HepG2 (cell line): Measurements from ENCODE around the gene MICALL2. TPM values are rescaled to one million over a fixed set of nuclear protein-coding genes. Genes with fewer than 3 reads are reported as not detected.

ENCODE experiments used
- AKNA ChIP-seq: sonication (generic); formaldehyde crosslinking; IDR thresholded peaks from 2 replicates; pipeline ENCODE4 v1.4.0; 2020; ENCODE audit warnings: missing genetic modification reagents, borderline replicate concordance
- DNMT3B ChIP-seq: conservative IDR thresholded peaks from 2 replicates; pipeline ENCODE4 v1.6.1; 2016; ENCODE audit warnings: missing biosample characterization, control low read depth
- E2F2 ChIP-seq: sonication (generic); formaldehyde crosslinking; IDR thresholded peaks from 2 replicates; pipeline ENCODE4 v1.4.0; 2020; ENCODE audit warnings: missing genetic modification reagents, borderline replicate concordance
- HMG20B ChIP-seq: conservative IDR thresholded peaks from 2 replicates; pipeline ENCODE4 v1.6.1; 2016; ENCODE audit warnings: missing genetic modification reagents, missing compliant biosample characterization
- HMGXB4 ChIP-seq, 2 experiments: sonication (generic) in 1 of 2; formaldehyde crosslinking in 1 of 2; IDR thresholded peaks; 2 replicates each; pipeline versions ENCODE4 v1.4.0 to v1.6.1; 2018 to 2020; ENCODE audit warnings: missing genetic modification reagents in 2 of 2, borderline replicate concordance in 1 of 2, low read depth in 1 of 2, mild to moderate bottlenecking in 1 of 2, missing biosample characterization in 1 of 2
- NFYB ChIP-seq: sonication (generic); formaldehyde crosslinking; IDR thresholded peaks from 2 replicates; pipeline ENCODE4 v1.4.0; 2020; ENCODE audit warnings: missing genetic modification reagents
- SATB2 ChIP-seq: sonication (generic); formaldehyde crosslinking; IDR thresholded peaks from 2 replicates; pipeline ENCODE4 v1.5.0; 2020; ENCODE audit warnings: missing genetic modification reagents
- TIGD3 ChIP-seq: sonication (generic); formaldehyde crosslinking; IDR thresholded peaks from 2 replicates; pipeline ENCODE4 v1.5.1; 2020; ENCODE audit warnings: mild to moderate bottlenecking, missing genetic modification reagents, borderline replicate concordance
- ZBTB37 ChIP-seq: sonication (generic); formaldehyde crosslinking; IDR thresholded peaks from 2 replicates; pipeline ENCODE4 v1.4.0; 2020; ENCODE audit warnings: mild to moderate bottlenecking, missing genetic modification reagents
- ZNF253 ChIP-seq: sonication (generic); formaldehyde crosslinking; IDR thresholded peaks from 2 replicates; pipeline ENCODE4 v1.8.0; 2022; ENCODE audit warnings: mild to moderate bottlenecking, missing genetic modification reagents, borderline replicate concordance
- ZNF3 ChIP-seq: IDR thresholded peaks from 2 replicates; pipeline ENCODE4 v1.7.0; 2017; ENCODE audit warnings: inconsistent platforms
- ZNF333 ChIP-seq: sonication (generic); formaldehyde crosslinking; IDR thresholded peaks from 2 replicates; pipeline ENCODE4 v1.4.0; 2020; ENCODE audit warnings: mild to moderate bottlenecking, missing genetic modification reagents, borderline replicate concordance
- ZNF337 ChIP-seq: sonication (generic); formaldehyde crosslinking; IDR thresholded peaks from 2 replicates; pipeline ENCODE4 v1.5.1; 2020; ENCODE audit warnings: missing genetic modification reagents, low read depth, mild to moderate bottlenecking, borderline replicate concordance
- ZNF501 ChIP-seq: sonication (generic); formaldehyde crosslinking; IDR thresholded peaks from 2 replicates; pipeline ENCODE4 v1.5.1; 2020; ENCODE audit warnings: mild to moderate bottlenecking, moderate library complexity, missing genetic modification reagents
- ZNF580 ChIP-seq: IDR thresholded peaks from 2 replicates; pipeline ENCODE4 v1.6.1; 2016; ENCODE audit warnings: low read depth, borderline replicate concordance
- ZNF781 ChIP-seq: sonication (generic); formaldehyde crosslinking; IDR thresholded peaks from 2 replicates; pipeline ENCODE4 v1.5.1; 2020; ENCODE audit warnings: borderline replicate concordance, mild to moderate bottlenecking, missing genetic modification reagents; ENCODE audit errors: not compliant biosample characterization
- polyA plus RNA-seq, 8 experiments: library from polyadenylated mRNA; depleted of rRNA in 3 of 8; stranded (reverse) in 7 of 8; unstranded in 1 of 8; fragments of >200 nt; fragmentation: Illumina TruSeq in 4 of 8; extraction: Trizol in 4 of 8; gene quantifications; 2 replicates each; pipeline versions ENCODE4 v1.2.1 to v1.2.3, GENCODE V29; 2011 to 2016; ENCODE audit warnings: low read depth in 4 of 8, missing spikeins in 1 of 8, mixed read lengths in 1 of 8; ENCODE audit not compliant: insufficient read depth in 1 of 8
- total RNA-seq, 5 experiments: library from RNA; depleted of rRNA; stranded (reverse); fragments of >200 nt; fragmentation: Illumina TruSeq; extraction: Trizol; gene quantifications; 2 replicates each; pipeline ENCODE4 v1.2.3, GENCODE V29; 2016; ENCODE audit warnings: low read depth in 1 of 5

The MICALL2 gene
- total and polyA plus RNA-seq, 2 of the 13 experiments (the other 11 are each of a cell fraction or from before 2014, with no cell fraction given): 5.8 to 12.4 TPM

- TF ChIP-seq ZNF580 (CRISPR knock-in tag) (0 out of 2 replicates have a peak, but pooled peaks have one; percentile 21), HMG20B (CRISPR knock-in tag) (no peak), ZNF501 (CRISPR knock-in tag) (0 out of 2 replicates have a peak, but pooled peaks have one; percentile 19), ZBTB37 (no peak), SATB2 (CRISPR knock-in tag) (no peak), ZNF781 (CRISPR knock-in tag) (no peak), ZNF333 (no peak), DNMT3B (no peak), ZNF337 (no peak), ZNF253 (no peak), HMGXB4 (CRISPR knock-in tag; IDR thresholded peaks at IDR 0.05; ENCODE audit: borderline replicate concordance in 1 of 2, low read depth in 1 of 2) (no peak), E2F2 (no peak), AKNA (CRISPR knock-in tag) (no peak), NFYB (CRISPR knock-in tag) (peak; percentile 84), ZNF3 (no peak), TIGD3 (no peak)
Observed at GRCh38 chr7:1425292-1426136, 33.8 kb downstream of the MICALL2 start (continued).
